ENCODE data around the gene PGAP2.

PGAP2 gene

DNA sequence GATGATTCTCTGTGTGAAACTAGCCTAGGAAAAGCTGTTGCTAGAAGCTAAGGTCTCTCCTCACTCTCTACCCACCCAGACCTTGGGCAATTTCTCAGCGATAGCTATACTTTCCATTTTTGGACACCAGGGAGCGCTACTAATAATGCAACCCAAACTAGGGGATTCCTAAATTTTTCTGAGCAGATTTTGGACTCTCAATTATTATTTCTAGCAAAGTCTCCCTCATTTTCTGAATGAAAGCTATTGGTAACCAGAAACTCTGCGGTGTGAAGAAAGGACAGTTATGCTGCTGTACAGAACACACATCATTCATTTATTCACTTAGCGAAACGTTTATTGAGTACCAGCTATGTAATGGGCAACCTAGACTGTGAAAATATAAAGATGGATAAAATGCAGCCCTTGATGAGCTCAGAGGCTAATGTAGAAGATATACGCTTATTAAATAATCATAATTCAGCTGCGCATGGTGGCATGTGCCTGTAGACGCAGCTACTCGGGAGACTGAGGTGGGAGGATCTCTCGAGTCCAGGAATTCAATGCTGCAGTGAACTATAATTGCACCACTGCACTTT, 41.0 kb downstream of the PGAP2 start:
- no peak overlapping the region for H3K4me3 ChIP-seq (replicated peaks; ENCODE audit: low read depth, low read length)
- no peaks in the 10 kb centered on the region for H3K27me3 ChIP-seq (replicated peaks; ENCODE audit: control insufficient read depth, insufficient read depth, low read length)
- TF ChIP-seq, protein P1, sequence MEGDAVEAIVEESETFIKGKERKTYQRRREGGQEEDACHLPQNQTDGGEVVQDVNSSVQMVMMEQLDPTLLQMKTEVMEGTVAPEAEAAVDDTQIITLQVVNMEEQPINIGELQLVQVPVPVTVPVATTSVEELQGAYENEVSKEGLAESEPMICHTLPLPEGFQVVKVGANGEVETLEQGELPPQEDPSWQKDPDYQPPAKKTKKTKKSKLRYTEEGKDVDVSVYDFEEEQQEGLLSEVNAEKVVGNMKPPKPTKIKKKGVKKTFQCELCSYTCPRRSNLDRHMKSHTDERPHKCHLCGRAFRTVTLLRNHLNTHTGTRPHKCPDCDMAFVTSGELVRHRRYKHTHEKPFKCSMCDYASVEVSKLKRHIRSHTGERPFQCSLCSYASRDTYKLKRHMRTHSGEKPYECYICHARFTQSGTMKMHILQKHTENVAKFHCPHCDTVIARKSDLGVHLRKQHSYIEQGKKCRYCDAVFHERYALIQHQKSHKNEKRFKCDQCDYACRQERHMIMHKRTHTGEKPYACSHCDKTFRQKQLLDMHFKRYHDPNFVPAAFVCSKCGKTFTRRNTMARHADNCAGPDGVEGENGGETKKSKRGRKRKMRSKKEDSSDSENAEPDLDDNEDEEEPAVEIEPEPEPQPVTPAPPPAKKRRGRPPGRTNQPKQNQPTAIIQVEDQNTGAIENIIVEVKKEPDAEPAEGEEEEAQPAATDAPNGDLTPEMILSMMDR (IDR thresholded peaks at IDR 0.05; ENCODE audit: insufficient read depth, low read length, poor library complexity, severe bottlenecking): peak; percentile 55
- H3K36me3 ChIP-seq (ENCODE audit: control insufficient read depth, insufficient read depth, low read length): no peaks in the 10 kb centered on the region
- no peak for DNase-seq (ENCODE audit: extremely low read depth, insufficient read length)

DNA sequence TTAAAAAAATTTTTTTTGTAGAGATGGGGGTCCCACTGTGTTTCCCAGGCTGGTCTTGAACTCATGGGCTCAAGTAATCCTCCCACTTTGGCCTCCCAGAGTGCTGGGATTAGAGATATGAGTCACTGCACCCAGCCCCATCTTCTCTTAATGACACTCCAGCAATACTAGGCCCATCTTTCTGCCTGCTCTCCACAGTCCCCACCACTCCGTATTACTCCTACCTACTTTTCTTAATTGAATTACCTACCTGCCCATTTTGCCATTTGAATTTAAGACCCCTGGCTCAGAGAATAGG, 45.1 kb downstream of the PGAP2 start:
- no peaks in the 10 kb centered on the region for H3K36me3 ChIP-seq (ENCODE audit: control insufficient read depth, insufficient read depth, low read length)
- DNase-seq (ENCODE audit: extremely low read depth, insufficient read length): no peak
- no peaks in the 10 kb centered on the region for H3K27me3 ChIP-seq (replicated peaks; ENCODE audit: control insufficient read depth, insufficient read depth, low read length)
- TF ChIP-seq, protein P1 (IDR thresholded peaks at IDR 0.05; ENCODE audit: insufficient read depth, low read length, poor library complexity, severe bottlenecking): no peak
- no peak overlapping the region for H3K4me3 ChIP-seq (replicated peaks; ENCODE audit: low read depth, low read length)

DNA sequence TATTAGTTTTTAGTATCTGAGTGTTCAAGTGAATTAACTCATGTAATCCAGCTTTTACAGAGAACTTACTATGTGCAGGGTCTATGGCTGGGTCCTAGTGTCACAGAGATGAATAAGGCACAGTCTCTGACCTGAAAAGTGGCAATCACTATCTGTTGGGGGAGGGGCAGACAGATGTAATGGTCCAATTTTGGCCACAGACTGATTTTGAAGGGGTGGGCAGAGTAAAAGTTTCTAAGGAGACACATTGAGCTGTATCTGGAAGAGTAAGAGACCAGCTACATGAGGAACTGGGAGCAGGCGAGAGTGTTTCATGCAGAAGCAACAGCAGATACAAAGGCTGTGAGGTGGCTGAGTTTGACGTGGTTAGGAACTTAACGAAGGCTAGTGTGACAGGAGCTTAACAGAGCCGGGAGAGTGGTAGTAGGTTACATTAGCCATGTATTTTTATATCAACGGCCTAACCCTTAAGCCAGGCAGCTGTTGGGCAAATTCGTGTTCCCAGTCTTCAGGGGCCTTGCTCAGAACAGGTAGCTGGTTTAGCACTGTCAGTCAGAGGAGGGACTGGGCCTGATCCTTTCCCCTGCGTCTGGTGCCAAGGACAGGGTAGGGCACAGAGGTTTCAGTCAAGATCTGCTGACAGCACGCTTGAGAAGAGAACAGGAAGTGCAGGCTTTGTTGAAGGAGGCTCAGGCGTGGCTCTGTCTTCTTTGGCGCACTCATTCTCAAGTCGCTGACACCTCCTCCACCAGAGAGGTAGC, 45.7 kb downstream of the PGAP2 start:
- Histone ChIP-seq H3K36me3 (ENCODE audit: control insufficient read depth, insufficient read depth, low read length) (no peaks in the 10 kb centered on the region), H3K27me3 (replicated peaks; ENCODE audit: control insufficient read depth, insufficient read depth, low read length) (no peaks in the 10 kb centered on the region), H3K4me3 (replicated peaks; ENCODE audit: low read depth, low read length) (peak overlapping the region; percentile 46)
- DNase-seq (ENCODE audit: extremely low read depth, insufficient read length): peak; percentile 82
- TF ChIP-seq, protein P1 (IDR thresholded peaks at IDR 0.05; ENCODE audit: insufficient read depth, low read length, poor library complexity, severe bottlenecking): no peak

DNA sequence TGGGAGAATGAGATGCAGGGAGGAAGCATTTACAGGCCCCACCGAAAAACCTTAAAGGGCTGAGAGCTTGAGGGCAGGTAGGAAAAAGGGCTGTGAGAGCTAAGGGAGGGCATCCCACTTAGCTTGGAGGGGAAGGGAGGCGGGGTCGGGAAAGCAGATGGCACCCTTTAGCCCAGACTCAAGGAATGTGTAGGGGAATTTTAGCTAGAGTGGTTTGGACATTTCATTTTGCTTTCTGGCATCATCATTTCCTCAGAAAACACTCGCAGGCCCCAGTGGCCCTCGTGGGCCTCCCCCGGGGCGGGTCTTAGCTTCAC, 46.3 kb downstream of the PGAP2 start:
- Histone ChIP-seq H3K36me3 (ENCODE audit: control insufficient read depth, insufficient read depth, low read length) (no peaks in the 10 kb centered on the region), H3K4me3 (replicated peaks; ENCODE audit: low read depth, low read length) (peak overlapping the region; percentile 46), H3K27me3 (replicated peaks; ENCODE audit: control insufficient read depth, insufficient read depth, low read length) (no peaks in the 10 kb centered on the region)
- no peak for DNase-seq (ENCODE audit: extremely low read depth, insufficient read length)
- TF ChIP-seq, protein P1 (IDR thresholded peaks at IDR 0.05; ENCODE audit: insufficient read depth, low read length, poor library complexity, severe bottlenecking): no peak

DNA sequence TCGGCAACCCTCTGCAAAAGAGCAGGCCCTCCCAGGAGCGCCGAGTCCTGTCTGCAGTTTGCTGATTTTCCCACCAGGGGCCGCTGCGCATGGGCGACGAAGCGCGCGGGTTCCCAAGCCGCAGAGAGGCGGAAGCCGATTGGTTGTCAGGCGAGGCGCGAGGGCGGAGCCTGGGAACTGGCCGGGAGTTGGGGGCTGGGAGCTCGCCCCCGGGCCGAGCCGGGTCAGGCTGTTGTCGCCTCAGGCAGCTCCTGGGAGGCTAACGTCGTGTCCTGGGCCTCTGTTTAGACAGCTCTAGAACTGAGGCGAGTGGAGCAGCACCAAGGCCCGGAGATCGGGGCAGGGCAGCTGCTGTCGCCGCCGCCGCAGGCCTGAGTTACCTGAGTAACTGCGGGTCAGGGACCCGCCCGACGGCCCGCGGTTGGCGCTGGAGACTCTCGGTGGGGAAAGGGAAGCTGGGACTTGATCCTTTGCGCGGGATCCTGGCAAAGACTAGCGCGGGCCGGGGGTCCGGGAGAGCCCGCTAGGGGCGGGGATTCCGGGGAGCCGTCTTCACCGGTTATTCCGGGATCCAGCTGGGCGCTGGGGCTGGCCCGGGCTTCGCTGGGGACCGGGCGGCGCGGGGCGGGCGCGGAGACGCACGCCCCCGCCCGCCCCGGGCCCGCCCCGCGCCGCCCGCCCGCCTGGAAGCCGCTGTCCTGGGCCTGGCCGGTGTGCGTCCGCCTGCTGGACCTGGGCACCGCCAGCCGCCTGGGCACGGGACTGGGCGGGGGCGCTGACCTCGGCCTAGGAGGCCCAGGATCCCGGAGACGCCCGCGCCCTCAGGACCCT, 46.8 kb downstream of the PGAP2 start, which contains the start of gene STIM1:
STIM1 (plus strand) TSS at position 688 of the 831 bp plus-strand sequence. CDS start 607 bp downstream, outside the sequence.
- Histone ChIP-seq H3K27me3 (replicated peaks; ENCODE audit: control insufficient read depth, insufficient read depth, low read length) (no peaks in the 10 kb centered on the region), H3K36me3 (ENCODE audit: control insufficient read depth, insufficient read depth, low read length) (no peaks in the 10 kb centered on the region), H3K4me3 (replicated peaks; ENCODE audit: low read depth, low read length) (peak within 1 kb of the TSS; percentile 79)
- DNase-seq (ENCODE audit: extremely low read depth, insufficient read length): peak; percentile 96
- TF ChIP-seq, protein P1 (IDR thresholded peaks at IDR 0.05; ENCODE audit: insufficient read depth, low read length, poor library complexity, severe bottlenecking): peak; percentile 93
